A549 treated with CORT108297 at 1 μM for 4 hours (cell line): ENCODE results near the gene PELI2. TPM values are rescaled to one million over a fixed set of nuclear protein-coding genes. Genes with fewer than 3 reads are reported as not detected.

Experiments used
- total RNA-seq: library from RNA; stranded (reverse); fragments of 200-300 nt; extraction: Qiagen RNA extraction; gene quantifications from 5 replicates; pipeline ENCODE4 v1.2.3, GENCODE V29; 2022

PELI2 gene
- total RNA-seq = 0.62 to 1.3 TPM (median 0.93 TPM) in 5 replicates

DNA sequence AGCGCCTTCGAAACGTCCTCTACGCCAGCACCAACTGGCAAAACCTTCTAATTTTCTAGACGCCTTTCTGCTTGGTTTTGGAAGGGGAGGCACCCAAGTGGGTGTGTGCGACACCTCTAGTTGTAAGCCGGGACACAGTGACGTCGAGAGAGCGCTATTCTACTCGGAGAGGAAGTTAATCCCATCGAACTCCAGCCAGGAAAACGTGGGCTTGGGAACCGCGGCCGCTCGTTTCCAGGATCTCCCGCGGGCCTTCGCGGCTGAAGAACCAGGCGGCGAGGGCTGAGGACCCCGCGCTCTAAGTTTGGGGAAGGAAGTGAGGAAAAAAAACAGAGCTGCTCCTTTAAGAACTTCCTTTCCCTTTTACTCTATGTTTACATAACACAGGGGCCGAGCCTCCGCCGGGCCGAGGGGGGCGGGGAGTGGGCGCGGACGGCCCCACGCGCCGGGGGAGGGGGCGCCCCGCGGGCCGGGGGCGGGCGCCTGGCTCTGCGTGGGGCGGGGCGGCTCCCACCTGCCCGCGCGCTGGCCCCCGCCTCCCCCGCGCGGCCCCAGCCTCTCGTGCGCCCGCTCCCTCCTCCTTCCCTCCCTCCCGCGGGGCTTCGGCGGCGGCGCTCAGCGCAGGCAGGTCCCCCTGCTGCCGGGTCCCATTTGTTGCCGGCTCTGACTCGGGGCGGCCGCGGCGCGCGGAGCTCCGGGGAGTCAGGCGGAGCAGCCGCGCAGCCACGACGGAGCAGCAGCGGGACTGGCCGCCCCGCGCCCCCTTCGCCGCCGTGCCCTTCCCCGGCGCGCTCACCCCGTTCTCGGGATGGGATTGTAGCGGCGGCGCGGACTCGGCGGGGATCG lies at the start of gene PELI2:
Gene PELI2, plus strand, starts transcription at position 647 of the 846 bp plus-strand sequence. CDS start 250 bp downstream, outside the sequence.

